ENCODE measurements around the gene SEH1L. TPM values are rescaled to one million over a fixed set of nuclear protein-coding genes. Genes with fewer than 3 reads are reported as not detected.

The SEH1L gene
- total RNA-seq, 1 experiment from 2014 or later, result 98.3 TPM

- Histone ChIP-seq H3K4me1 (replicated peaks; ENCODE audit: insufficient read depth) (no peaks in the 10 kb centered on the region), H3K9me2 (ENCODE audit: insufficient read depth) (no peaks in the 10 kb centered on the region), H3K4me3 (no peak overlapping the region), H3K9me3 (ENCODE audit: insufficient read depth, low read depth) (no peaks in the 10 kb centered on the region), H3K27ac (no peak overlapping the region), H3K79me2 (ENCODE audit: low read depth) (peaks cover 2% of the 10 kb centered on the region; the same call in 1 of the 2 replicates), H3F3A (ENCODE audit: insufficient read depth, low read depth) (no peaks in the 10 kb centered on the region), H3K27me3 (ENCODE audit: insufficient read depth, low read depth) (no peaks in the 10 kb centered on the region), H2AFZ (no peak overlapping the region), H4K20me1 (ENCODE audit: insufficient read depth) (peaks cover 11% of the 10 kb centered on the region; the same call in 1 of the 2 replicates), H3K4me2 (no peak overlapping the region), H3K36me3 (ENCODE audit: low read depth) (peaks cover 25% of the 10 kb centered on the region; the same call in 1 of the 2 replicates)
- DNase-seq, result no peak
- intact Hi-C loops (cut with micrococcal nuclease; ENCODE audit: unreplicated experiment), result loop anchor here (10.0 kb wide), 1 partner anchor 46 kb away; no protein-coding TSS in a partner anchor
- TF ChIP-seq CTCF (conservative IDR thresholded peaks at IDR 0.05) (no peak), EZH2 (IDR thresholded peaks at IDR 0.05; ENCODE audit: low read depth) (no peak)
- CTCF ChIA-PET, result no interaction called here
- POLR2A ChIA-PET (ENCODE audit: unreplicated experiment), result interaction anchor here (0.6 kb wide), 1 partner anchor 335 kb away, joined by 3 read pairs; no protein-coding TSS in a partner anchor
- no TSS peak for BruUV-seq (replicated peaks)
Observed at GRCh38 chr18:13028869-13029268, 81.1 kb downstream of the SEH1L start.

GRCh38 chr18:13032173-13032572 lies 84.4 kb downstream of the SEH1L start:
- intact Hi-C loops (cut with micrococcal nuclease; ENCODE audit: unreplicated experiment), result no loop called here
- TF ChIP-seq CTCF (conservative IDR thresholded peaks at IDR 0.05), result no peak
- TF ChIP-seq EZH2 (IDR thresholded peaks at IDR 0.05; ENCODE audit: low read depth), result no peak
- Histone ChIP-seq H3F3A (ENCODE audit: insufficient read depth, low read depth) (no peaks in the 10 kb centered on the region), H4K20me1 (ENCODE audit: insufficient read depth) (no peaks in the 10 kb centered on the region; the same call in 1 of the 2 replicates), H3K4me2 (no peak overlapping the region), H3K4me3 (no peak overlapping the region), H3K36me3 (ENCODE audit: low read depth) (peaks cover 32% of the 10 kb centered on the region; the same call in 1 of the 2 replicates), H3K9me3 (ENCODE audit: insufficient read depth, low read depth) (no peaks in the 10 kb centered on the region), H3K79me2 (ENCODE audit: low read depth) (no peaks in the 10 kb centered on the region; the same call in 1 of the 2 replicates), H3K27ac (no peak overlapping the region), H3K9me2 (ENCODE audit: insufficient read depth) (no peaks in the 10 kb centered on the region), H3K4me1 (replicated peaks; ENCODE audit: insufficient read depth) (no peaks in the 10 kb centered on the region), H3K27me3 (ENCODE audit: insufficient read depth, low read depth) (no peaks in the 10 kb centered on the region), H2AFZ (no peak overlapping the region)
- no peak for DNase-seq
- CTCF ChIA-PET, result no interaction called here
- no TSS peak for BruUV-seq (replicated peaks)
- POLR2A ChIA-PET (ENCODE audit: unreplicated experiment), result no interaction called here

- no peak for TF ChIP-seq EZH2 (IDR thresholded peaks at IDR 0.05; ENCODE audit: low read depth)
- TF ChIP-seq CTCF (conservative IDR thresholded peaks at IDR 0.05), result no peak
- Histone ChIP-seq H3K4me2 (no peak overlapping the region), H3K79me2 (ENCODE audit: low read depth) (no peaks in the 10 kb centered on the region), H3K27ac (no peak overlapping the region), H3K9me2 (ENCODE audit: insufficient read depth) (no peaks in the 10 kb centered on the region), H3K4me3 (no peak overlapping the region), H3K9me3 (ENCODE audit: insufficient read depth, low read depth) (no peaks in the 10 kb centered on the region), H3K36me3 (ENCODE audit: low read depth) (peaks cover 20% of the 10 kb centered on the region; the same call in 1 of the 2 replicates), H2AFZ (no peak overlapping the region), H4K20me1 (ENCODE audit: insufficient read depth) (no peaks in the 10 kb centered on the region; the same call in 1 of the 2 replicates), H3F3A (ENCODE audit: insufficient read depth, low read depth) (no peaks in the 10 kb centered on the region), H3K4me1 (replicated peaks; ENCODE audit: insufficient read depth) (no peaks in the 10 kb centered on the region), H3K27me3 (ENCODE audit: insufficient read depth, low read depth) (no peaks in the 10 kb centered on the region)
- no TSS peak for BruUV-seq (replicated peaks)
- intact Hi-C loops (cut with micrococcal nuclease; ENCODE audit: unreplicated experiment), result no loop called here
- POLR2A ChIA-PET (ENCODE audit: unreplicated experiment), result interaction anchor here (0.6 kb wide), 1 partner anchor 40 kb away, joined by 4 read pairs; no protein-coding TSS in a partner anchor
- CTCF ChIA-PET, result no interaction called here
- no peak for DNase-seq
Observed at GRCh38 chr18:13035249-13035914, 87.6 kb downstream of the SEH1L start.

All from PC-9 (cell line).